Transverse colon (tissue), 4 donors: ENCODE results near the gene MZT2B. TPM values are rescaled to one million over a fixed set of nuclear protein-coding genes. Genes with fewer than 3 reads are reported as not detected.
"Not testable (repeated sequence)": the region's sequence is repeated elsewhere in the genome, so short reads cannot be mapped to it uniquely, and the experiment has no call there.

ENCODE experiments used
- DNase-seq: peaks from one replicate; pipeline ENCODE4 v3.0.0-alpha.2; 2019
- H3K27ac ChIP-seq, 4 donors: fragments of 200-600 bp; sonication (generic); 2 replicates each; pipeline ENCODE4 v1.5.1; 2016 to 2018; ENCODE audit warnings: inconsistent platforms in 4 of 4
- H3K27me3 ChIP-seq: fragments of 200-600 bp; sonication (generic); 2 replicates; pipeline ENCODE4 v1.5.1; 2017; ENCODE audit warnings: inconsistent platforms
- H3K36me3 ChIP-seq, 4 donors: fragments of 200-600 bp; sonication (generic); 2 replicates each; pipeline ENCODE4 v1.5.1; 2017 to 2019; ENCODE audit warnings: inconsistent platforms in 4 of 4
- H3K4me1 ChIP-seq, 4 donors: fragments of 200-600 bp; sonication (generic); 2 replicates each; pipeline ENCODE4 v1.5.1; 2017 to 2020; ENCODE audit warnings: inconsistent platforms in 4 of 4
- H3K4me3 ChIP-seq, 4 donors: fragments of 200-600 bp; sonication (generic); 1 replicate in 1 of 4; 2 replicates in 3 of 4; pipeline versions ENCODE4 v1.5.1 to v1.6.1; 2017 to 2019; ENCODE audit warnings: inconsistent platforms in 4 of 4
- H3K9me3 ChIP-seq, 2 donors: fragments of 200-600 bp; sonication (generic); 2 replicates each; pipeline ENCODE4 v1.5.1; 2017 to 2019; ENCODE audit warnings: inconsistent platforms in 2 of 2
- EP300 ChIP-seq: sonication (generic); formaldehyde crosslinking; IDR thresholded peaks from one replicate; pipeline ENCODE4 v1.6.1; 2017; ENCODE audit warnings: antibody characterized with exemption, low read depth
- POLR2A ChIP-seq: fragments of 450-650 bp; IDR thresholded peaks from one replicate; pipeline ENCODE4 v1.6.1; 2016; ENCODE audit warnings: antibody characterized with exemption, mild to moderate bottlenecking, moderate library complexity
- POLR2AphosphoS5 ChIP-seq, 3 donors: sonication (generic); formaldehyde crosslinking; IDR thresholded peaks; one replicate each; pipeline ENCODE4 v1.6.1; 2016; ENCODE audit warnings: antibody characterized with exemption in 3 of 3
- WGBS, 2 donors: methylation state at CpG; one replicate each; pipeline ENCODE4 v1.1.5; 2018; ENCODE audit warnings: low coverage in 1 of 2; 5-methylcytosine and 5-hydroxymethylcytosine counted together
- in situ Hi-C, 4 donors: fragments of 200-750 bp; cut with MboI; loops; one replicate each; pipeline versions ENCODE4 v1.15.0 to v1.15.1; 2017; ENCODE audit warnings: low sequenced_read_pairs in 3 of 4, low pct_ligation_motif_present in 1 of 4, low pct_unique_long_range_greater_than_20kb in 1 of 4
- intact Hi-C: fragments of 100-400 bp; cut with DNase I; formaldehyde crosslinking; loops from one replicate; pipeline ENCODE4 v1.15.1; 2023; ENCODE audit warnings: low total_unique reads
- total RNA-seq, 4 donors: library from RNA; depleted of rRNA; stranded (reverse); fragments of >200 nt; gene quantifications; one replicate each; pipeline ENCODE4 v1.1.0, GENCODE V29; 2016
- TF ChIP-seq, protein P1 (sequence below), 5 experiments: fragments of 200-600 bp in 3 of 5; fragments of 450-650 bp in 2 of 5; sonication (generic) in 3 of 5; IDR thresholded peaks; 1 replicate in 2 of 5; 2 replicates in 3 of 5; pipeline ENCODE4 v1.5.1; 2016 to 2017; ENCODE audit warnings: antibody characterized with exemption in 5 of 5, inconsistent platforms in 3 of 5, mild to moderate bottlenecking in 2 of 5, moderate library complexity in 1 of 5

MZT2B gene
- total RNA-seq, 4 donors from 2014 or later, result 50.5 to 144 (median 102) TPM

DNA sequence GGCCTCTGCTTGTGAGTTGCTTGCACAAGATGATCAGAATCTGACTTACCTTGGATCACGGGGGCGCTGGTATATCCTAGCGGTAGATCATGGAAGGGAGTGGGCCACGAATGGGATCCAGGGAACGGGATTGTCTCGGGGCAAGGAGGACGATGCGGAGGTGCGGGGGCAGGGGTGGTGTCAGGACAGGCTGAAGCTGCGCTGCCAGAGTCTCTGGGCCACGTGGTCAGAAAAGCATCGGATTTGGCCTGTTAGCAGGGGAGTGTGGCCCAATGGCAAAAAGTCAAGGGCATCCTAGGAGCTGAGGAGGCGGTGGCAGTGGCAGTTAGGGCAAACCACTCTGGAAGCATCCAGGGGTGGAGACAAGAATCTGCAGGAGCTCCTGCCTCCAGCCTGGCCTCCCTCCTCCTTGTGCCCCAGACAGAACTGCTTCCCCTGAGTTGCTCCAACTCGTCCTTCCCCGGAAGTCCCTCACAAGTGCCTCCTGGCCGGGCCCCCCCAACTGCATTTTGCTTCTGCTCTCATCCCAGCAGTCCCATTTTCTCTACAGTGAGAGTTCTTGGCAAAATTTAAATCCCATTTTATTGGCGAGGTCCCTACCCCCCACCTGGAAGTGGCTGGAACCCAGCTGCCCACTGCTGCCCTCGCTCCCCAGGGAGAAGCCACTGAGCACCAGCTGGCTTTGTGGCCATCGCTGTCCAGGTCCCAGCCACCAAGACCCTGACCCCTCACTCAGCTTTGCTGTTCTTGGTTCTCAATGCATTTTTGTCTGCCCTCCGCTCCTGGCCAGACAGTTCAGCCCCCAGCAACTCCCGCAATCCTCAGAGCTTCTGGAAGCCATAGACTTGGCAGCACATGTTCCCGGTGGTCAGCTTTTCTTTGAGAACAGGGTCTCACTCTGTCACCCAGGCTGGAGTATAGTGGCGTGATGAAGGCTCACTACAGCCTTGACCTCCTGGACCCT lies 31.6 kb upstream of the MZT2B start:
- Histone ChIP-seq H3K9me3 (no peaks in the 10 kb centered on the region), H3K4me3 (no peak overlapping the region), H3K27ac (no peak overlapping the region), H3K27me3 (peaks cover 9% of the 10 kb centered on the region), H3K36me3 (no peaks in the 10 kb centered on the region), H3K4me1 (peaks cover 0 to under 1% (median under 1%) of the 10 kb centered on the region in 4 donors)
- intact Hi-C loops, result no loop called here
- in situ Hi-C loops, result loop anchor here in 2 of 4 donors (25.0 kb wide), 1 partner anchor 187 kb away; the partner anchor contains the start of gene IMP4 (in 2 of the 2)
- TF ChIP-seq EP300, result no peak
- TF ChIP-seq POLR2A, result no peak
- TF ChIP-seq, protein P1, sequence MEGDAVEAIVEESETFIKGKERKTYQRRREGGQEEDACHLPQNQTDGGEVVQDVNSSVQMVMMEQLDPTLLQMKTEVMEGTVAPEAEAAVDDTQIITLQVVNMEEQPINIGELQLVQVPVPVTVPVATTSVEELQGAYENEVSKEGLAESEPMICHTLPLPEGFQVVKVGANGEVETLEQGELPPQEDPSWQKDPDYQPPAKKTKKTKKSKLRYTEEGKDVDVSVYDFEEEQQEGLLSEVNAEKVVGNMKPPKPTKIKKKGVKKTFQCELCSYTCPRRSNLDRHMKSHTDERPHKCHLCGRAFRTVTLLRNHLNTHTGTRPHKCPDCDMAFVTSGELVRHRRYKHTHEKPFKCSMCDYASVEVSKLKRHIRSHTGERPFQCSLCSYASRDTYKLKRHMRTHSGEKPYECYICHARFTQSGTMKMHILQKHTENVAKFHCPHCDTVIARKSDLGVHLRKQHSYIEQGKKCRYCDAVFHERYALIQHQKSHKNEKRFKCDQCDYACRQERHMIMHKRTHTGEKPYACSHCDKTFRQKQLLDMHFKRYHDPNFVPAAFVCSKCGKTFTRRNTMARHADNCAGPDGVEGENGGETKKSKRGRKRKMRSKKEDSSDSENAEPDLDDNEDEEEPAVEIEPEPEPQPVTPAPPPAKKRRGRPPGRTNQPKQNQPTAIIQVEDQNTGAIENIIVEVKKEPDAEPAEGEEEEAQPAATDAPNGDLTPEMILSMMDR (IDR thresholded peaks at IDR 0.05), result no peak
- TF ChIP-seq POLR2AphosphoS5 (IDR thresholded peaks at IDR 0.05), result no peak
- no peak for DNase-seq
- WGBS, 2 donors, result 92% methylated on average over 6 to 23 of the region's 23 CpGs

DNA sequence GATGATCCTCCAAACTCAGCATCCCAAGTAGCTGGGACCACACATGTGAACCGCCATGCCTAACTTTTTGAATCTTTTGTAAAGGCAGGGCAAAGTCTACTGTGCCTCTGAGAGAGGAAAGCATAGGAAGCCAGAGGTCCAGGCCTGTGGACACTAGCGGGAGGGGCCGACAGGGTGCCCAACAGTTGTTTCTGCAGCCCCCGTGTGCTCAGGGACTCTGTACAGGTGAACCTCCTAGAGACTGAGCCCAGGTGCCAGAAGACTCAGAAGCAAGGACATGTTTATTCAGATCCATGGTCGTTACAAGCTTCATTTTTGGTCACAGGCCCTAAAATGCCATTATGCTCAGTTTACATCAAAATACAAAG lies 30.9 kb upstream of the MZT2B start:
- H3K27me3 ChIP-seq, H3K9me3 ChIP-seq, H3K27ac ChIP-seq, H3K4me1 ChIP-seq, H3K36me3 ChIP-seq, DNase-seq, intact Hi-C loops, H3K4me3 ChIP-seq: not testable (repeated sequence)
- WGBS, 2 donors, result 69% methylated on average over 5 of the region's 5 CpGs; no CpG with 5 or more reads in 1 of the 2 donors
- in situ Hi-C loops, result loop anchor here in 2 of 4 donors (25.0 kb wide), 1 partner anchor 186 kb away; the partner anchor contains the start of gene IMP4 (in 2 of the 2)

DNA sequence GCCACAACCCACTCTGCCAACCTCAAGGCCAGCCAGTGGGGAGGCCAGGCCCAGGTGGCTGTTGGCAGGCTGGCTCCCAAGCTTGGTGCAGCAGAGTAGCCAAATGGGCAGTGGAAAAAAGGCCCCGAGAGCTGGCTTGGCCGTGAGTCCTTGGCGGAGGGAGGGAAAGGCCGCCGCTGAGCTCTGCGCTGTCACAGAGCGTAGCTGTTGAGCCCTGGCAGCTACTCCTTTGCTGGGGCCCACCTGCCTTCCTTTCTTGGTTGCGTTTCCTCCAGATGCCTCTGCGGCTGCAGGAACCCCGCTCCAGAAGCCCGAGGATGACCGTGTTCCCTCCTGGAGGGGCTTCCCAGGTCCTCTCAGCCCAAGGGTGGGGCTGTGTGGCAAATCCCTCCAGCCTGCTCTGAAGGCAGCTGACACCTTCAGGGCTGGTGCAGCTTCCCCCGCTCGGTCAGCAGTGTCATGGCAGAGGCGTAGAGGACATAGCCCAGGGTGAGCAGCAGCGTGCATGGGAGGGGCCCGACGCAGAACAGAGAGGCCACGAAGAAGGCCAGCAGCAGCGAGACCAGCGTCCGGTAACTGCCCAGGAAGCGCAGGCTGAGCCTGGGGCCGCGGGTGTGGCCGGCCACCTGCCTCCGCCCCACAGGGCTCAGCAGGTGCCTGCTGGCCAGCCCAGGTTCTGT lies 29.8 kb upstream of the MZT2B start:
- 95% methylated on average over 25 of the region's 27 CpGs; no CpG with 5 or more reads in 1 of the 2 donors for WGBS, 2 donors
- intact Hi-C loops, DNase-seq, H3K27ac ChIP-seq, H3K36me3 ChIP-seq, H3K4me3 ChIP-seq, H3K4me1 ChIP-seq, H3K27me3 ChIP-seq, H3K9me3 ChIP-seq: not testable (repeated sequence)
- in situ Hi-C loops, result loop anchor here in 2 of 4 donors (25.0 kb wide), 1 partner anchor 185 kb away; the partner anchor contains the start of gene IMP4 (in 2 of the 2)

DNA sequence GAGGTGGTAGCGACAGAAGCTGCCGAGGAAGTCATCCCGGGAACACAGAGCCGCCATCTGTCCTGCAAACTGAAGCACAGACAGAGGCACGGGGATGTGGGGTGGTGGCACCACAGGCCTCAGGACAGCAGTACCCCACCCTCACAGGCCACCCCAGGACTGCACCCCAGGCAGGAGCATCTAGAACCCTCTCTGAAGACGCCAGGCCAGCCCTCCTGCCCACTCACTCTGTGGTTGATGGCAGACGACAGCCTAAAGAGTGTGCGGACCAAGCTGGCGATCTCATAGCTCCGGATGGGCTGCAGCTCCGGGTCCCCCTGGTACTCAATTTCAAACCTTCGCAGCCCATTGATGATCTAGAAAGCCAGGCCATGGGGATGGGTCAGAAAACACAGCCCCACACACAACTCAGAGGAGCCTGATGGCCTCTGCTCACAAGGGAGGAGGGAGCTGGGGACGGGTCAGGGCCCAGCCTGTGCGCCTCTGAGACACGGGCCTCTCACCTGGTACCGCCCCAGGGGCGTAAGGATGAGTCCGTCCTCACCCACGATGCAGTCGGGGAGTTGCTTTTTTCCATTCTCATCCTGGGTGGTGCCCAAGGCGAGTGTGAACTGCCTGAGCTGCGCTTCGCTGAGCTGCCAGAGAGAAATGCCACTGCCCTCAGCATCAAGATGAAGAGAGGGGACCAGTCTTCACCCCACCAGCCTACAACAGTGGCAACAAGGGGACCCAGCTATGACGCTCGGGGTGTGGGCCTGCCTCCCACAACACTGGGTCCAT lies 29.1 kb upstream of the MZT2B start:
- no peak for DNase-seq
- Histone ChIP-seq H3K36me3 (no peaks in the 10 kb centered on the region), H3K4me3 (no peak overlapping the region), H3K9me3 (no peaks in the 10 kb centered on the region), H3K27me3 (no peaks in the 10 kb centered on the region), H3K27ac (no peak overlapping the region), H3K4me1 (no peaks in the 10 kb centered on the region)
- TF ChIP-seq POLR2A (no peak), EP300 (no peak), POLR2AphosphoS5 (IDR thresholded peaks at IDR 0.05) (no peak)
- TF ChIP-seq, protein P1 (IDR thresholded peaks at IDR 0.05), result no peak
- 93% methylated on average over 21 of the region's 25 CpGs; no CpG with 5 or more reads in 1 of the 2 donors for WGBS, 2 donors
- intact Hi-C loops, result no loop called here
- in situ Hi-C loops, result loop anchor here in 2 of 4 donors (25.0 kb wide), 1 partner anchor 184 kb away; the partner anchor contains the start of gene IMP4 (in 2 of the 2)

DNA sequence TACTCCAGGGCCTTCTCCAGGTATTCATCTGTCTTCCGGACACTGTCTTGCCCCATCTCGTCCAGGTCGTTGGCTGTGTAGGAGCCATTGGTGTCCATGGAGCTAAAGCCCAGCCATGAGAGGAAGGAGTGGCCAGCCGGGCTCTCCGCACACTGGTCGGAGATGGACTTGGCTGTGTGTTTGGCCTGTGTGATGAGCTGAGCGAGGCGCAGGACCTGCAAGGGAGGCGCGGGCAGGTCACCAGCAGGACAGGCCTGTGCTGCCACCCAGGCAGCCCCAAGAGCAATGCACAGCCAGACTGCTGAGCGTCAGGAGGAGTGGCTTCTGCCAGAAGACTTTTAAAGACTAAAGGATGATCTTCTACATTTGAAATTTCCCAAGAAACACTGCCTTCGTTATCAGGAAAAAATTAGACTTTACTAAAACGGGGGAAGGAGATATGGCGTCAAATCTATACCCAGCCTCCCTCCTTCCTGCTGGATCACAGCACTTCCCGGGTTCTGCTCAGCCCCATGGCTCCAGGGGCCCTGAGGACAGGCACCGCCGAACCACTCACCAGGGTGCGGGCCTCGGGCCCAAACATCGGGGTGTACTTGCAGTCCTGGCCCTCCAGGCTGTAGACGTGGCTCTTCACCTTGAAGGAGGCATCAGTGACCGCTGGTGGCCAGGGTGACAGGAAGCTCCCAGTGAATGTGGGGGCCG lies 28.2 kb upstream of the MZT2B start:
- DNase-seq, H3K27me3 ChIP-seq, intact Hi-C loops, H3K36me3 ChIP-seq, H3K27ac ChIP-seq, H3K4me1 ChIP-seq, H3K4me3 ChIP-seq, H3K9me3 ChIP-seq: not testable (repeated sequence)
- in situ Hi-C loops, result loop anchor here in 2 of 4 donors (25.0 kb wide), 1 partner anchor 183 kb away; the partner anchor contains the start of gene IMP4 (in 2 of the 2)
- 97% methylated on average over 18 of the region's 23 CpGs; no CpG with 5 or more reads in 1 of the 2 donors for WGBS, 2 donors

DNA sequence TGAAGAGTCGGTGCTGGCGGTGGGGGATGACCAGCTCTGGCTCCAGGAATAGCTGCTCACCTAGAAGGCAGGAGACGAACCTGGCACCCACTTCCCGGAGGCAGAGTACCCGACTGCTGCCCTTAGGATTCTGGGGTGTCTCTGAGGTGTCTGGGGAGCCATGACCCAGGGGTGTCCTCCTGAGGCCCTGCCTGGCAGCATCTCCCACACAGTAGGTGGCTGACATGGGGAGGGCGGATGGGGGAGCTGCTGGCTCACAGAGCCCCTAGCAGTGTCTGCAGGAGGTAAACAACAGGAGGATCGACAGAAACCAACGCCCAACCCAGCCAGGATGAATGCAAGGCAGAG lies 27.7 kb upstream of the MZT2B start:
- intact Hi-C loops, H3K36me3 ChIP-seq, H3K27ac ChIP-seq, H3K4me3 ChIP-seq, H3K4me1 ChIP-seq, H3K9me3 ChIP-seq, H3K27me3 ChIP-seq, DNase-seq: not testable (repeated sequence)
- 91% methylated on average over 8 of the region's 8 CpGs; no CpG with 5 or more reads in 1 of the 2 donors for WGBS, 2 donors
- in situ Hi-C loops, result loop anchor here in 2 of 4 donors (25.0 kb wide), 1 partner anchor 183 kb away; the partner anchor contains the start of gene IMP4 (in 2 of the 2)
